AG20443 (cell line): Measurements from ENCODE around the gene CDK15.
"Not testable (repeated sequence)": the region's sequence is repeated elsewhere in the genome, so short reads cannot be mapped to it uniquely, and the experiment has no call there.

Source experiments
- DNase-seq: peaks from one replicate; pipeline ENCODE4 v3.0.0; 2012; ENCODE audit warnings: low spot score, mixed read lengths

CDK15 gene

GRCh38 chr2:201830666-201831065 is 24.3 kb downstream of the CDK15 start:
- no peak for DNase-seq

- DNase-seq = peak; percentile 72
These were observed 25.1 kb downstream of the CDK15 start for GRCh38 chr2:201831469-201831868.

- DNase-seq = no peak
These were observed 27.4 kb downstream of the CDK15 start for GRCh38 chr2:201833781-201834180.

GRCh38 chr2:201835066-201835465 is 28.7 kb downstream of the CDK15 start:
- DNase-seq = no peak

- no peak for DNase-seq
These were observed 31.1 kb downstream of the CDK15 start for GRCh38 chr2:201837391-201837790.

GRCh38 chr2:201837824-201838431 is 31.6 kb downstream of the CDK15 start:
- no peak for DNase-seq

- peak; percentile 29 for DNase-seq
These were observed 33.4 kb downstream of the CDK15 start for GRCh38 chr2:201839727-201840126.

GRCh38 chr2:201840726-201841125 is 34.4 kb downstream of the CDK15 start:
- DNase-seq = no peak

- no peak for DNase-seq
These were observed 36.0 kb downstream of the CDK15 start for GRCh38 chr2:201842131-201842860.

GRCh38 chr2:201844922-201845321 is 38.6 kb downstream of the CDK15 start:
- not testable (repeated sequence) for DNase-seq

- no peak for DNase-seq
These were observed 41.1 kb downstream of the CDK15 start for GRCh38 chr2:201847481-201847880.

- no peak for DNase-seq
These were observed 46.1 kb downstream of the CDK15 start for GRCh38 chr2:201852462-201852861.

GRCh38 chr2:201852878-201853415 is 46.6 kb downstream of the CDK15 start:
- DNase-seq = no peak

- DNase-seq = peak; percentile 83
These were observed 48.0 kb downstream of the CDK15 start for GRCh38 chr2:201854221-201854801.

- peak; percentile 42 for DNase-seq
These were observed 48.5 kb downstream of the CDK15 start for GRCh38 chr2:201854841-201855240.

- no peak for DNase-seq
These were observed 49.0 kb downstream of the CDK15 start for GRCh38 chr2:201855356-201855755.

GRCh38 chr2:201857326-201857725 is 51.0 kb downstream of the CDK15 start:
- DNase-seq = no peak

GRCh38 chr2:201858281-201859184 is 52.2 kb downstream of the CDK15 start:
- peak; percentile 47 for DNase-seq

- DNase-seq = no peak
These were observed 53.6 kb downstream of the CDK15 start for GRCh38 chr2:201859949-201860348.

GRCh38 chr2:201860636-201861066 is 54.3 kb downstream of the CDK15 start:
- peak; percentile 81 for DNase-seq

GRCh38 chr2:201862843-201863242 is 56.5 kb downstream of the CDK15 start:
- no peak for DNase-seq
